HG03558 (cell line): ENCODE measurements around the gene HOTAIR.

Source experiments
- ATAC-seq: cut with Tn5 transposase; IDR thresholded peaks from one replicate; pipeline ENCODE4 v1.9.1; 2021; ENCODE audit warnings: moderate number of reproducible peaks; ENCODE audit not compliant: unreplicated experiment; ENCODE audit errors: extremely low read depth

The HOTAIR gene

DNA sequence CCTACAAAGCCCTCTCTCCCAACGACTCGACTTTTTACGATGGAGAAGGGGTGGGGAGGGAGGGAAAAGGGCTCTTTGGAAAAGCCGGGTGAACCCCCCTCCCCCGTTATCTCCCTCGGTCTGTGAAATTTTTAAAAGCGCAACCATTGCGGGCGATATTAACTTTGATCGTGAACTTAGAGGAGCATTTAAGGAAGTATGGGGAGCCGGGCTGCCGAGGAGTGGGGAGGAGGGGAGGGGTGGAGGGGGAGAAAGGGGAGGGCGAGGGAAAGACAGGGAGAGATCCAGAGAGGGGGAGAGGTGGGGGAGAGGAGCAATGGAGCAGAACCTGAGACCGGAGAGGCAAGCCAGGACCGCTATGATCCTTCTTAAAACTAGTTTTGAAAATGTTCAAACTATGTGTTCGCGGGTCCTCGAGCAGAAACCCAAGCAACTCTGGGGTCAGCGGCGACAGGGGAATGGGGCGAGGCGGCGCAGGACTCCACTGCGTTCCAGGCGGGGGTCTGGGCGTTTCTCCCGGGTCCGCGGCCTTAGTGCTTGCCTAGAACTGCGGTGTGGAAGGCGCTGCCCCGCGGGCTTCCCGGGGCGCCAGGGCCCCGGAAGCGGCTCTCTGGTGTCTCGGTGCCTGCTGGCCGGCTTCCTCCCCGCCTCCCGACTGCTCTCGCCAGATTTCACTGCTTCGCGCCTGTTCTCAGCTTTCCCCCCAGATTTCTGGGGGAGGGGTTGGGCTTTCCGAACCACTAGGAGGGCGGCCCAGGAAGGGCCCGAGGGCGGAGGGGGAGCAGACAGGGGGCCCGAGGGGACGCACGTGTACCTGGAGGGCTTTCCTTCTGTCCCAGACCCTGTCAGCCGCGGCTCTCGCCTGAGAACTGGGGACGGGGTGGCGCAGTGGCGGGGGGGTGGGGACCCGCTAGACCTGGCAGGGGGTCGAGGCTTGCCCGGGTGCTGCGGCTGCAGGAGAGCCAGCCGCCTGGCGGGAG, at the start of gene HOTAIR:
Gene HOTAIR, minus strand, starts transcription at position 871 of the 980 bp plus-strand sequence.
- ATAC-seq: no peak

DNA sequence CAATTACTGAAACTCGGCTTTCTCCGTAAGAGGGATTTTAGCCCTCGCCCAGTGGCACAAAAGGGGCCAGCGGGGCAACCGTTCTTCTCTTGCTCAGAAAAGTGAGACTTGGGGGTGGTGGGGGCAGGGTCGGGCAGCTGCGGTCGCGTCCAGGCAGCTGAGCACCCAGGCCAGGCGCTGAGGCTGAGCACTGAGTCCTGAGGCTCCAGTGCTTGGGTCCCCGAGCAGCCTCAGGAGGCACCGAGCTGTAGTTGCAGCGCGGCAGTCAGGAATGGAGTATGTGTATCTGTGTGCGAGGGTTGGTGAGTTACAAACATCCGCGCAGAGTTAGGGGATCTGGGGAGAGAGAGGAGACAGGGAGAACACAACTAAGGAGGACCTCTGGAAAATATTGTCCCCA, 49.4 kb upstream of the HOTAIR start:
- no peak for ATAC-seq

DNA sequence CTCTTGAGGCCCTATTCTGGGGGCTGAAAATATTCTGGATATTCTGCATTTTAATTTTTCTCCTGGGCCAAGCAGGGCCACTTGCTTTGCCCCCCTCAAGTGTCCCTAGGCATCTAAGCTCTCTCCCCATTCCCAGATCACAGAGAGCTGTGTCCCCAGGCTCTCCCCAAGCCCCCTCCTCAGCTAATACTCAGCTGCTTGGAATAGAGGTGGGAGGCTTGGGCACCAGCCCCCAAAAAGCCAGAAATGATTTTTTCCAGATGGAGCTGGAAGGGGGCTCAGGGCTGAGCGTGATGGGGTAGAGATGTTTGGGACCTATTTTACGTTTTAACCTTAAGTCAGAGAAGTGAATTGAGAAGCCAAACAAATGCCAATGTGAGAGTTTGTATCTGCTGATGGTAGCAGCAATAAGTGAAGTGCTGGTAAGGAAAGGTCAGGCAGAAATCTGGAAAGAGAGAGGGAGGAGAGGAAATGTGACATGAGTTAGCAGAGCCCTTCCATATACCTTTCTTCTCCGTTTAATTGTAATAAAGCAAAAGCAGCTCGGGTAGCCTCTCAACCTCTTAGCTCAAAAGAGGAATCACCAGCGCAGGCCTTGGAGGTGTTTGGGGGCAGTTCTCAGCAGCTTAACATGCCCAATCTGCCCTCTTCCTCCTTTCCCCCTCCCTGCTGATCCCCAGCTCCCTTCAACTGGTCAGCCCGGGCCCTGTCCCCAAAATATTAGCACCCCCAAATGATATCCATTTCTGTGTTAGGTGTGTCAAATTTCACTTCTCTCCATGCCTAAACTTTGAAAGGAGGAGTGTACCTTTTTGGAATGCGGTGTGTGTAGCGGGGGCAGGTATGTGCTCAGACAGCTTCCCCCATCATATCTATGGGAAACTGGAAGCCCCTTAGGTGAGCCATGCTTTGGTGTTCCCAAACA, 48.5 kb upstream of the HOTAIR start:
- ATAC-seq: no peak

DNA sequence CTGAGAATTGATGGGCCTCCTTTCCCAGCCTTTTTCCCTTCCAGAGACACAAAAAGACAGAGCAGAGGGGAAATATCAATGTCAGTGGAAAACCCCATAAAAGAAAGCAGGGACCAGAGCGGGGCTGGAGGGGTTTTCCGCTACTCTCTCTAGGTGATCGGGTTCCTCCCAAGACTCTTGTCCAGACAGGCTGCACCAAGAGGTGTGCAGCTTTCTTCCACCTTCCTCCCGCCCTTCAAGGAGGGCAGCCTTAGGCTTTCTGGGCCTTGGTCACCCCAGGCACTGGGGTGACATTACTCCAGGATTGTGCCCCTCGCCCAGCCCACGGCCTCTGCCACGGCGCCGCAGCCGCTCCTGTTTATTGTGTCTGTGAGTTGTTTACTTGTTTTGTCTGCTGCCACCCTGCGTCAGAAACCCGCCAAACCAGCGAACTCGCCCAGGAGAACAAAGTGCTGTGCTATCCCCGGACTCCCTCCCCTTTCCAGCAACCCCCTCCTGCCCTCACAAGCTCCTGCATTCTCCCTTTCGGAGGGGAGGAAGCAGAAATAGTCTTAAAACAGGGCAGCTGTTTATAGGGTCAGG, 46.8 kb upstream of the HOTAIR start:
- ATAC-seq: no peak

- no peak for ATAC-seq
Measured at GRCh38 chr12:54020591-54021405, 46.0 kb upstream of the HOTAIR start.

- ATAC-seq: no peak
Measured at GRCh38 chr12:54019924-54020590, 45.3 kb upstream of the HOTAIR start.

- ATAC-seq: no peak
Measured at GRCh38 chr12:54019091-54019811, 44.5 kb upstream of the HOTAIR start.

- ATAC-seq: no peak
Measured at GRCh38 chr12:54018468-54018984, 43.8 kb upstream of the HOTAIR start.

DNA sequence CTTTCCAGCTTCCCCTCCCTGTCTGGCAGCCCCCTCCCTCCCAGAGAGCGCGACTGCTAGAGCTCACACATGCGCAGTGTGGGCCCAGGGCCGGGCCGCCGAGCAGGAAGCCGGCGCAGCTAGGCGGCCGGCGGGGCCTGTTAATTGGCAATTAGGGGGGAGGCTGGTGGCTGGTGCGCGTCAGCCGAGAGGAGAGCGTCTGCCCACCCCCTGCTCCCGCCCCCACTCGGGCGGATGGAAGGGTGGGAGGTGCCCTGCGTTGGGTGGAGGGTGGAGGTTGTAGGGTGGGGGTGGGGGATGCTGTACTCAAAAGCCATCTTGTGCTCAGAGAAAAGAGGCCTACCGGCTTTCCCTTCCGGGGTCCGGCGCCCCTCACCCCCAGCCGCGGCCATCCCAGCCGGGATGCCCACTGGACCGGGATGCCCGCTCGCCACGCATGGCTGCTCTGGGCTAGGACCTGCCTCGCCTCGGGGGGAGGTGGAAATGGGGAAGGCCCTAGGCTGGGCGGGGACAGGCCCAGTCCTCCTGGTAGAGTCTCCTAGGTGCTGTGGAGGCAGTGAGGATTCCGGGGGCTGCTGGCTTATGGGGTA, 43.2 kb upstream of the HOTAIR start:
- peak; percentile 62 for ATAC-seq

DNA sequence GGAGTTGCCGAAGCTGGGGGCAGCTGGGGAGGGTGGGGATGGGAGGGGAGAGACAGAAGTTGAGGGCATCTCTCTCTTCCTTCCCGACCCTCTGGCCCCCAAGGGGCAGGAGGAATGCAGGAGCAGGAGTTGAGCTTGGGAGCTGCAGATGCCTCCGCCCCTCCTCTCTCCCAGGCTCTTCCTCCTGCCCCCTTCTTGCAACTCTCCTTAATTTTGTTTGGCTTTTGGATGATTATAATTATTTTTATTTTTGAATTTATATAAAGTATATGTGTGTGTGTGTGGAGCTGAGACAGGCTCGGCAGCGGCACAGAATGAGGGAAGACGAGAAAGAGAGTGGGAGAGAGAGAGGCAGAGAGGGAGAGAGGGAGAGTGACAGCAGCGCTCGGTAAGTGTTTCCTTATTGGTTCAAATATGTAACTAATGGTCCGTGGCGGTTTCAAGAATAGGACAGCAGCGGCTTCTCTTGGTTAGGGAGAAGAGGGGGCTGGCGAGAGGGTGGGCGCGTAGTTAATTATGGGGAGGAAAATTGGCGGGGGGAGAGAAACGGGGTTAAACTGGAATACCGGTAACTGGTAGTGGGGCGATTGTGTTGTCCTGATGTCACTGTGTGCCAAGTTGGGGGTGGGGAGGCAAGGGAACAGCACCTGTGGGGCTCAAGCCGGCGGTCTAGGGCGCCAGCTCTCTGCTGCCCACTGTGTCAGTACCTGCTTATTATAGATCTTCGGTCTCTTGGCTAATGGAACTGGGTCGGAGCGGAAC, 42.5 kb upstream of the HOTAIR start:
- peak; percentile 19 for ATAC-seq

DNA sequence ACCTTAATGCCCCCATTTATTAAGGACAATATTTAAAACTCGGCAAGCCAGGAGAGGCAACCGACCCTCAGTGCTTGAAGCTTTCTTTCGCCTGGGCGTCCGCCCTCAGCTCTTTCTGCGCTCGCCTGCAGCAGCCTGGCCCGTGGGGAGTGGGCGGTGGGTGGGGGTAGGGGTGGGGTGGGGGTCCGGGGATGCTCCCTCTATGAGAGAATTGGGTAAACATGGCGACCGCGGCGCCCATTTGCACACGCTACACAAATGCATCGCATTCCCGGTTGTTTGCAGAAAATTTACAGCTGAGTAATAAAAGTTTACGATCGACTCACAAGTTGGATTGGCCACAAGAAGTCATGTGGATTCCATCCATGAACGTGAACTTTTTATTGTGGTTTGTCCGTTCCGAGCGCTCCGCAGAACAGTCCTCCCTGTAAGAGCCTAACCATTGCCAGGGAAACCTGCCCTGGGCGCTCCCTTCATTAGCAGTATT, 41.8 kb upstream of the HOTAIR start:
- ATAC-seq: no peak

DNA sequence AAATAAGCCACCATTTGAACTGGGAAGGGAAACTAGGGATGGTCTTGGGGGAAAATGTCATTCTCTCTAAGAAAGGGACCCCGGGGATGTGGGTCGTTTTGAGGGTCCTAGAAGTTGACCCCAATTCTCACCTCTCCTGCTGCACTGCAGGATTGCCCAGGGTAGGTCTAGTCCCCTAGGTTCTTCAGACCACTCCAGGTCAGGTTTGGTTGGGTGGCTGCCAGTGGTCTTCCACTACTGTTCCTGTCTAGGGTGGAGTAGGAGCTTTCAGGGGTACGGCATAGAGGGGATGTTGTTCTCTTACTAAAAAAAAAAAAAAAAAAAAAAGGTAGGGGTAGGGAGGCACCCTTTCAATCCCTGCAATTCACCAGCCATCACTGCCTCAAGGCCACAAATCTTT, 41.3 kb upstream of the HOTAIR start:
- no peak for ATAC-seq

DNA sequence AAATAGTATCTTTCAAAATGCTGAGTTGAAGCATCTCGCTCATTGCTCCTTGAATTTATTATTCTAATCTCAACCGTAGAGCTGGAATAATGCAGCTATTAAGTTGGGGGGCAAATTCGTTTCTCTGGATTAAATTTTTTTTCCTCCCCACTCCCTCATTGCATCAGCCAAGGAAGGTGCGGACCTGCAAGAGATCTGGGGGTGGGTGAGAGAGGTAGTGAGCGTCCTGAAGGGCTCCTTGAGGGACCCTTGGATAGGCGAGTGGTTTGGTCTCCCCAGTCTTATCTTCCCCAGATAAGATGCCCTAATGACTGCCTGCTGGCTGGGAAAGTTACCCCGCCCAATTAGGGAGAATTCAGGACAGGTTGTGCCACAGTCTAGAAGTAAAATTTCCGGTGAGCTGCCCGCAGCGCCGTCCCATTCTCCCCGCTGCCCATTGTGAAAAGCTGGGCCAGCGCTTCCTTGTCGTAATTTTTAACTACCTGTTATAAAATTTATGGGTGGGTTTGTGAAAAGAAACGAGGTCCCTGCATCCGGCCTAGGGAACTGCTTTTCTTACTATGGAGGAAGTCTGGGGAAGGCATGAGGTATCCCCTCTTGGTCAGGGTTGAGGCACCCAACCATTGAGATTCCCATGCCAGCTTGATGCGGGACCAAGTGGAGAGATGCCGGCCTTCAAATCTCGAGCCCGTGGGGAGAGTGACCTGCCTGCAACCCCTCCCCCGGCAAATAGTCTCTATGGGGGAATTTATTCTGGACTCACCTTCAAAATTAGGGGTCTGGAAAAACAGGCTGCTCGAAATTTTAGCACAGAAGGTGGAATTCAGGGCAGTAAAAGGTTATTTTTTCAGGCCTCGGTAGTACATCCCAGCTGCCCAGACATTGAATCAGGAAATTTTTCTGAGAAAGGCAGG, 40.5 kb upstream of the HOTAIR start:
- no peak for ATAC-seq

- ATAC-seq: no peak
Measured at GRCh38 chr12:54014377-54015017, 39.7 kb upstream of the HOTAIR start.

GRCh38 chr12:54012631-54013409, 38.1 kb upstream of the HOTAIR start:
- ATAC-seq: no peak
